Measurements from ENCODE around the gene RRBP1.
A peak's percentile ranks its signal among the peaks of the same experiment; 100 is the strongest.

DNA sequence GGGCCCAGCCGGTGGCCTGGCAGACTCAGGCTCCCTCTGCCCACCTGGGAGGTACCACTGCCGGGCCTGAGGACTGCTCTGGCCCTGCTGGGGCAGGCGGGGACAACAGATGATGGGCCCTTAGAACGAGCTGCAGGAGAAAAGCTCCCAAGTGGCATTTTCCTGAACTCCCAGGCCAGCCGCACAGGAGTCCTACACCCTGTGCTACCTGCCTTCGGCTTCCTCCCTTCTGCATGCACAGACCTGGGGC lies 70.8 kb downstream of the RRBP1 start:
- TF ChIP-seq, protein P1, sequence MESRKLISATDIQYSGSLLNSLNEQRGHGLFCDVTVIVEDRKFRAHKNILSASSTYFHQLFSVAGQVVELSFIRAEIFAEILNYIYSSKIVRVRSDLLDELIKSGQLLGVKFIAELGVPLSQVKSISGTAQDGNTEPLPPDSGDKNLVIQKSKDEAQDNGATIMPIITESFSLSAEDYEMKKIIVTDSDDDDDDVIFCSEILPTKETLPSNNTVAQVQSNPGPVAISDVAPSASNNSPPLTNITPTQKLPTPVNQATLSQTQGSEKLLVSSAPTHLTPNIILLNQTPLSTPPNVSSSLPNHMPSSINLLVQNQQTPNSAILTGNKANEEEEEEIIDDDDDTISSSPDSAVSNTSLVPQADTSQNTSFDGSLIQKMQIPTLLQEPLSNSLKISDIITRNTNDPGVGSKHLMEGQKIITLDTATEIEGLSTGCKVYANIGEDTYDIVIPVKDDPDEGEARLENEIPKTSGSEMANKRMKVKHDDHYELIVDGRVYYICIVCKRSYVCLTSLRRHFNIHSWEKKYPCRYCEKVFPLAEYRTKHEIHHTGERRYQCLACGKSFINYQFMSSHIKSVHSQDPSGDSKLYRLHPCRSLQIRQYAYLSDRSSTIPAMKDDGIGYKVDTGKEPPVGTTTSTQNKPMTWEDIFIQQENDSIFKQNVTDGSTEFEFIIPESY (IDR thresholded peaks at IDR 0.05) = no peak
- TF ChIP-seq MAX (IDR thresholded peaks at IDR 0.05) (no peak), RAD21 (IDR thresholded peaks at IDR 0.05) (no peak), SP1 (IDR thresholded peaks at IDR 0.05) (no peak)
- TF ChIP-seq, protein P2, sequence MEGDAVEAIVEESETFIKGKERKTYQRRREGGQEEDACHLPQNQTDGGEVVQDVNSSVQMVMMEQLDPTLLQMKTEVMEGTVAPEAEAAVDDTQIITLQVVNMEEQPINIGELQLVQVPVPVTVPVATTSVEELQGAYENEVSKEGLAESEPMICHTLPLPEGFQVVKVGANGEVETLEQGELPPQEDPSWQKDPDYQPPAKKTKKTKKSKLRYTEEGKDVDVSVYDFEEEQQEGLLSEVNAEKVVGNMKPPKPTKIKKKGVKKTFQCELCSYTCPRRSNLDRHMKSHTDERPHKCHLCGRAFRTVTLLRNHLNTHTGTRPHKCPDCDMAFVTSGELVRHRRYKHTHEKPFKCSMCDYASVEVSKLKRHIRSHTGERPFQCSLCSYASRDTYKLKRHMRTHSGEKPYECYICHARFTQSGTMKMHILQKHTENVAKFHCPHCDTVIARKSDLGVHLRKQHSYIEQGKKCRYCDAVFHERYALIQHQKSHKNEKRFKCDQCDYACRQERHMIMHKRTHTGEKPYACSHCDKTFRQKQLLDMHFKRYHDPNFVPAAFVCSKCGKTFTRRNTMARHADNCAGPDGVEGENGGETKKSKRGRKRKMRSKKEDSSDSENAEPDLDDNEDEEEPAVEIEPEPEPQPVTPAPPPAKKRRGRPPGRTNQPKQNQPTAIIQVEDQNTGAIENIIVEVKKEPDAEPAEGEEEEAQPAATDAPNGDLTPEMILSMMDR (IDR thresholded peaks at IDR 0.05; ENCODE audit: low read depth, low read length, missing input control) = peak; percentile 45
- TF ChIP-seq, protein P3, sequence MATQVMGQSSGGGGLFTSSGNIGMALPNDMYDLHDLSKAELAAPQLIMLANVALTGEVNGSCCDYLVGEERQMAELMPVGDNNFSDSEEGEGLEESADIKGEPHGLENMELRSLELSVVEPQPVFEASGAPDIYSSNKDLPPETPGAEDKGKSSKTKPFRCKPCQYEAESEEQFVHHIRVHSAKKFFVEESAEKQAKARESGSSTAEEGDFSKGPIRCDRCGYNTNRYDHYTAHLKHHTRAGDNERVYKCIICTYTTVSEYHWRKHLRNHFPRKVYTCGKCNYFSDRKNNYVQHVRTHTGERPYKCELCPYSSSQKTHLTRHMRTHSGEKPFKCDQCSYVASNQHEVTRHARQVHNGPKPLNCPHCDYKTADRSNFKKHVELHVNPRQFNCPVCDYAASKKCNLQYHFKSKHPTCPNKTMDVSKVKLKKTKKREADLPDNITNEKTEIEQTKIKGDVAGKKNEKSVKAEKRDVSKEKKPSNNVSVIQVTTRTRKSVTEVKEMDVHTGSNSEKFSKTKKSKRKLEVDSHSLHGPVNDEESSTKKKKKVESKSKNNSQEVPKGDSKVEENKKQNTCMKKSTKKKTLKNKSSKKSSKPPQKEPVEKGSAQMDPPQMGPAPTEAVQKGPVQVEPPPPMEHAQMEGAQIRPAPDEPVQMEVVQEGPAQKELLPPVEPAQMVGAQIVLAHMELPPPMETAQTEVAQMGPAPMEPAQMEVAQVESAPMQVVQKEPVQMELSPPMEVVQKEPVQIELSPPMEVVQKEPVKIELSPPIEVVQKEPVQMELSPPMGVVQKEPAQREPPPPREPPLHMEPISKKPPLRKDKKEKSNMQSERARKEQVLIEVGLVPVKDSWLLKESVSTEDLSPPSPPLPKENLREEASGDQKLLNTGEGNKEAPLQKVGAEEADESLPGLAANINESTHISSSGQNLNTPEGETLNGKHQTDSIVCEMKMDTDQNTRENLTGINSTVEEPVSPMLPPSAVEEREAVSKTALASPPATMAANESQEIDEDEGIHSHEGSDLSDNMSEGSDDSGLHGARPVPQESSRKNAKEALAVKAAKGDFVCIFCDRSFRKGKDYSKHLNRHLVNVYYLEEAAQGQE (IDR thresholded peaks at IDR 0.05) = no peak
